HG03039 (cell line): ENCODE data around the gene KHDRBS1.
"Not testable (repeated sequence)": the region's sequence is repeated elsewhere in the genome, so short reads cannot be mapped to it uniquely, and the experiment has no call there.

Experiments used
- ATAC-seq: cut with Tn5 transposase; IDR thresholded peaks from one replicate; pipeline ENCODE4 v1.9.1; 2021; ENCODE audit warnings: mild to moderate bottlenecking, moderate library complexity; ENCODE audit not compliant: unreplicated experiment

KHDRBS1 gene

GRCh38 chr1:32062867-32063230 is 49.2 kb downstream of the KHDRBS1 start:
- no peak for ATAC-seq

- ATAC-seq, result no peak
These were observed 49.6 kb downstream of the KHDRBS1 start for GRCh38 chr1:32063261-32063681.

GRCh38 chr1:32065613-32066488 is 52.2 kb downstream of the KHDRBS1 start:
- not testable (repeated sequence) for ATAC-seq

- no peak for ATAC-seq
These were observed 52.8 kb downstream of the KHDRBS1 start for GRCh38 chr1:32066489-32066873.

- no peak for ATAC-seq
These were observed 55.4 kb downstream of the KHDRBS1 start for GRCh38 chr1:32068957-32069588.

- no peak for ATAC-seq
These were observed 58.3 kb downstream of the KHDRBS1 start for GRCh38 chr1:32071758-32072621.

- peak; percentile 70 for ATAC-seq
These were observed 59.1 kb downstream of the KHDRBS1 start, which contains the start of gene TMEM39B for GRCh38 chr1:32072622-32073298. Gene TMEM39B (plus strand): TSS chr1:32072939. CDS start chr1:32073048, 109 bp downstream.

- ATAC-seq, result no peak
These were observed 59.9 kb downstream of the KHDRBS1 start for GRCh38 chr1:32073299-32074229.

- ATAC-seq, result no peak
These were observed 61.2 kb downstream of the KHDRBS1 start for GRCh38 chr1:32074841-32075240.

- ATAC-seq, result no peak
These were observed 63.8 kb downstream of the KHDRBS1 start for GRCh38 chr1:32077451-32077850.

GRCh38 chr1:32082022-32082421 is 68.4 kb downstream of the KHDRBS1 start:
- ATAC-seq, result no peak

- not testable (repeated sequence) for ATAC-seq
These were observed 72.7 kb downstream of the KHDRBS1 start for GRCh38 chr1:32086381-32086780.

- ATAC-seq, result no peak
These were observed 77.5 kb downstream of the KHDRBS1 start for GRCh38 chr1:32091176-32091575.

GRCh38 chr1:32091591-32091990 is 77.9 kb downstream of the KHDRBS1 start:
- ATAC-seq, result no peak
